Upper lobe of left lung (tissue), 6 donors: ENCODE data around the gene MIA. TPM values are rescaled to one million over a fixed set of nuclear protein-coding genes. Genes with fewer than 3 reads are reported as not detected.
A peak's percentile ranks its signal among the peaks of the same experiment; 100 is the strongest.

Experiments used
- ATAC-seq, 2 donors: fragments of 200-7000 bp; cut with Tn5 transposase; one replicate each; pipeline ENCODE4 v1.9.1; 2022; ENCODE audit warnings: mild to moderate bottlenecking in 2 of 2, moderate library complexity in 2 of 2; ENCODE audit not compliant: low FRiP score in 2 of 2
- DNase-seq, 2 donors: peaks; one replicate each; pipeline ENCODE4 v3.0.0-alpha.2; 2019 to 2020
- H3K27ac ChIP-seq, 4 donors: fragments of 200-600 bp; sonication (generic); one replicate each; pipeline ENCODE4 v1.5.1; 2016 to 2019
- H3K27me3 ChIP-seq, 4 donors: fragments of 200-600 bp; sonication (generic); one replicate each; pipeline ENCODE4 v1.5.1; 2017 to 2019
- H3K36me3 ChIP-seq, 4 donors: fragments of 200-600 bp; sonication (generic); one replicate each; pipeline ENCODE4 v1.5.1; 2016 to 2019
- H3K4me1 ChIP-seq, 4 donors: fragments of 200-600 bp; sonication (generic); one replicate each; pipeline ENCODE4 v1.5.1; 2018 to 2019
- H3K4me3 ChIP-seq, 4 donors: fragments of 200-600 bp; sonication (generic); one replicate each; pipeline ENCODE4 v1.5.1; 2017 to 2019; ENCODE audit warnings: mild to moderate bottlenecking in 2 of 4, moderate library complexity in 1 of 4
- H3K9me3 ChIP-seq, 4 donors: fragments of 200-600 bp; sonication (generic); one replicate each; pipeline ENCODE4 v1.5.1; 2018 to 2019
- EP300 ChIP-seq, 4 donors: sonication (generic); formaldehyde crosslinking; IDR thresholded peaks; one replicate each; pipeline ENCODE4 v1.5.1; 2017; ENCODE audit warnings: antibody characterized with exemption in 4 of 4, control low read depth in 2 of 4
- POLR2A ChIP-seq, 4 donors: fragments of 450-650 bp; IDR thresholded peaks; one replicate each; pipeline ENCODE4 v1.5.1; 2016 to 2017; ENCODE audit warnings: antibody characterized with exemption in 4 of 4, mild to moderate bottlenecking in 2 of 4
- POLR2AphosphoS5 ChIP-seq, 2 donors: sonication (generic); formaldehyde crosslinking; IDR thresholded peaks; one replicate each; pipeline ENCODE4 v1.5.1; 2017; ENCODE audit warnings: antibody characterized with exemption in 2 of 2
- WGBS, 2 donors: methylation state at CpG; one replicate each; pipeline ENCODE4 v1.1.5; 2017 to 2018; 5-methylcytosine and 5-hydroxymethylcytosine counted together
- total RNA-seq, 6 donors: library from RNA; depleted of rRNA in 4 of 6; stranded (reverse); fragments of >200 nt in 4 of 6; gene quantifications; one replicate each; pipeline versions ENCODE4 v1.1.0 to v1.2.1, GENCODE V29; 2016 to 2021
- TF ChIP-seq, protein P1 (sequence below), 6 experiments: fragments of 450-650 bp in 4 of 6; fragments of 200-600 bp in 2 of 6; sonication (generic) in 2 of 6; IDR thresholded peaks; one replicate each; pipeline ENCODE4 v1.5.1; 2016 to 2019; ENCODE audit warnings: antibody characterized with exemption in 6 of 6
- donor health status: DM: no; HTN: no; CAD: no; lungs with moderate emphysema.
- donor health status: DM: no; HTN: yes; CAD: no; lungs with severe emphysema.

The MIA gene
- total RNA-seq, 6 donors from 2014 or later = 1.2 to 5.2 (median 2.1) TPM; not detected in 3

DNA sequence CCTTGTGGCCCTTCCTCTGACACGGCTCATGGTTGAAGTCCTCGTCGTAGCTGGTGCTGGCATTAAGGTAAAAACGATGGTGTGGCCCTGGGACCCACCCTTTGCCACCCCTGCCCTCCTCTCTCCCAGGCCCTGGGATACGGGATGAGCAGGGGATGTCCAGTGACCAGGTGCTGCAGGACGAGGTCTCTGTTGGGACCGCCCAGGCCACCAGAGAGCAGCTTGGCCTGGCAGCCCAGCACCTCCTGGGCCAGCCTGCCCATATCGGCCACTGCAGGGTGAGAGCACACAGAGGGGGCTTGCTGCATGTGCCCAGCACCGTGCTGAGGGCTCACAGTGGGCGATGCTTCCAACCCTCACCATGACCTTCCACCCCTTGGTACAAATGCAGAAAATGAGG lies 31.4 kb upstream of the MIA start:
- H3K4me1 ChIP-seq = peaks cover 12 to 29% (median 22%) of the 10 kb centered on the region in 4 donors
- peak overlapping the region in 3 of 4 donors; percentile 41 to 87 (median 79) for H3K27ac ChIP-seq
- H3K27me3 ChIP-seq = no peaks in the 10 kb centered on the region
- DNase-seq (peak in 1 of 2 donors; percentile 55), ATAC-seq (no peak)
- H3K9me3 ChIP-seq = no peaks in the 10 kb centered on the region
- 92 to 95% methylated on average over 8 to 10 of the region's 10 CpGs for WGBS, 2 donors
- H3K36me3 ChIP-seq = peaks cover 0 to 32% (median 22%) of the 10 kb centered on the region in 4 donors
- TF ChIP-seq POLR2AphosphoS5 (IDR thresholded peaks at IDR 0.05) = no peak
- TF ChIP-seq, protein P1, sequence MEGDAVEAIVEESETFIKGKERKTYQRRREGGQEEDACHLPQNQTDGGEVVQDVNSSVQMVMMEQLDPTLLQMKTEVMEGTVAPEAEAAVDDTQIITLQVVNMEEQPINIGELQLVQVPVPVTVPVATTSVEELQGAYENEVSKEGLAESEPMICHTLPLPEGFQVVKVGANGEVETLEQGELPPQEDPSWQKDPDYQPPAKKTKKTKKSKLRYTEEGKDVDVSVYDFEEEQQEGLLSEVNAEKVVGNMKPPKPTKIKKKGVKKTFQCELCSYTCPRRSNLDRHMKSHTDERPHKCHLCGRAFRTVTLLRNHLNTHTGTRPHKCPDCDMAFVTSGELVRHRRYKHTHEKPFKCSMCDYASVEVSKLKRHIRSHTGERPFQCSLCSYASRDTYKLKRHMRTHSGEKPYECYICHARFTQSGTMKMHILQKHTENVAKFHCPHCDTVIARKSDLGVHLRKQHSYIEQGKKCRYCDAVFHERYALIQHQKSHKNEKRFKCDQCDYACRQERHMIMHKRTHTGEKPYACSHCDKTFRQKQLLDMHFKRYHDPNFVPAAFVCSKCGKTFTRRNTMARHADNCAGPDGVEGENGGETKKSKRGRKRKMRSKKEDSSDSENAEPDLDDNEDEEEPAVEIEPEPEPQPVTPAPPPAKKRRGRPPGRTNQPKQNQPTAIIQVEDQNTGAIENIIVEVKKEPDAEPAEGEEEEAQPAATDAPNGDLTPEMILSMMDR (IDR thresholded peaks at IDR 0.05) = no peak
- no peak for TF ChIP-seq POLR2A (IDR thresholded peaks at IDR 0.05)
- TF ChIP-seq EP300 (IDR thresholded peaks at IDR 0.05) = no peak
- H3K4me3 ChIP-seq = peak overlapping the region in 2 of 4 donors; percentile 22 to 25

DNA sequence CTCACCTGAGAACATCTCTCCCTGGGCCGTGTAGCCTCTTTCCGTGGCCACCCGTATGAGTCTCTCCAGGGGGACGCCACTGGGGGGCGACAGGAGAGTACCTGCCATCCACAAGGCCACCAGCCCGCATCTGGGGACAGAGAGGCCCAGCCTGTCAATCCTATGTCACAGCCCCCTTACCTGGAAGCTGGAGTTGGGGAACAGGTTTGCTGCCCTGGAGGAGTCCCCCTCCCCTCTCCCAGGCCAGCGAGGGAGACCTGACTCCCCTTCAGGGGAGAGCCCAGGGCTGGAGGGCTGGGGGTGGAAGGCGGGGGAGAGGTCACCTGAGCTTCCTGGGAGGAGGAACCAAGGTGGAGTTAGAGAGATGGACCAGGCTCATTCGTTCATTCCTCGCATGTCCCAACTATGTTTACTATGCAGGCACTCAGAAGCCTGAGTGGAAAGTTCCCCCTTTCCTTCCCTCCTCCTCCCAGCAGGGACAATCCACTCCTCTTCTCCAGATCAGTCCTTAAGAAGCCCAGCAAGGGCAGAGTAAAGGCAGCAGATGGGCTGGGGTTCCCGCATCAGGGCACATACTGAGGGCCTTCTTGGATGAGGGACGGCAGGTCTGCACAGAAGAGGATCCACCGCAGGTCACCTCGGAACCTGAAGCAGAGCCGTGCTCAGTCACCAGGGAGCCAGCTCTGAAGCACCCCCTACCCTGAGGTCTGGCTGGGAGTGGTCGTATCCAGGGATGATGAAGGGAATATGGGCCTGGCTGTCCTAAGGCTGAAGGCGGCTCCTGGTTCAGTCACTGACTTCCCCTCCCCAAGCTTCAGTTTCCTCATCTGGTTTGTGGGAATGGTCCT lies 30.5 kb upstream of the MIA start:
- peak in 1 of 4 donors; percentile 70 for TF ChIP-seq POLR2A (IDR thresholded peaks at IDR 0.05)
- TF ChIP-seq, protein P1 (IDR thresholded peaks at IDR 0.05) = peak in 3 of 6 experiments; percentile 31 to 46 (median 44)
- TF ChIP-seq POLR2AphosphoS5 (IDR thresholded peaks at IDR 0.05) = peak in 1 of 2 donors; percentile 61
- peak in 1 of 4 donors; percentile 61 for TF ChIP-seq EP300 (IDR thresholded peaks at IDR 0.05)
- 63 to 69% methylated on average over 11 to 17 of the region's 17 CpGs for WGBS, 2 donors

DNA sequence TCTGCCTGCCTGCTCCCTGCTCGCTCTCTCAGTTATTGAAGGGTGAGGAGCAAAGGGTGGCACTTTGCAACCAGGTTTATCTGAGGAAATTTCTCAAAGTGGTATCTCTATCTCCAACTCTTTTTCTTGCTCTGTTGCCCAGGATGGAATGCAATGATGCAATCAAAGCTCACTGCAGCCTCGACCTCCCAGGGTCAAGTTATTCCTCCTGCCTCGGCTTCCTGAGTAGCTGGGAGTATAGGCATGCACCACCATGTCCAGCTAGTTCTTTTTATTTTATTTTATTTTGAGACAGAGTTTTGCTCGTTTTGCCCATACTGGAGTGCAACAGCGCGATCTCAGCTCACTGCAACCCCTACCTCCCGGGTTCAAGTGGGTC lies 29.9 kb upstream of the MIA start:
- H3K4me3 ChIP-seq = peak overlapping the region in 2 of 4 donors; percentile 9 to 18
- H3K4me1 ChIP-seq = peaks cover 21 to 40% (median 32%) of the 10 kb centered on the region in 4 donors
- H3K27me3 ChIP-seq = no peaks in the 10 kb centered on the region
- 72 to 75% methylated on average over 7 of the region's 7 CpGs for WGBS, 2 donors
- H3K36me3 ChIP-seq = peaks cover 0 to 17% (median 7%) of the 10 kb centered on the region in 4 donors
- H3K9me3 ChIP-seq = no peaks in the 10 kb centered on the region
- H3K27ac ChIP-seq = peak overlapping the region; percentile 41 to 87 (median 75)
- DNase-seq (no peak), ATAC-seq (no peak)
- no peak for TF ChIP-seq EP300 (IDR thresholded peaks at IDR 0.05)
- TF ChIP-seq, protein P1 (IDR thresholded peaks at IDR 0.05) = no peak
- TF ChIP-seq POLR2A (IDR thresholded peaks at IDR 0.05) = no peak
- no peak for TF ChIP-seq POLR2AphosphoS5 (IDR thresholded peaks at IDR 0.05)

More for the DNA sequence above, 30.5 kb upstream of the MIA start:
- peak; percentile 54 to 82 for DNase-seq
- H3K9me3 ChIP-seq = no peaks in the 10 kb centered on the region
- peak; percentile 5 to 77 for ATAC-seq
- H3K36me3 ChIP-seq = peaks cover 0 to 24% (median 13%) of the 10 kb centered on the region in 4 donors
- H3K4me1 ChIP-seq = peaks cover 21 to 37% (median 30%) of the 10 kb centered on the region in 4 donors
- peak overlapping the region in 3 of 4 donors; percentile 18 to 25 (median 22) for H3K4me3 ChIP-seq
- no peaks in the 10 kb centered on the region for H3K27me3 ChIP-seq
- H3K27ac ChIP-seq = peak overlapping the region; percentile 41 to 87 (median 75)

DNA sequence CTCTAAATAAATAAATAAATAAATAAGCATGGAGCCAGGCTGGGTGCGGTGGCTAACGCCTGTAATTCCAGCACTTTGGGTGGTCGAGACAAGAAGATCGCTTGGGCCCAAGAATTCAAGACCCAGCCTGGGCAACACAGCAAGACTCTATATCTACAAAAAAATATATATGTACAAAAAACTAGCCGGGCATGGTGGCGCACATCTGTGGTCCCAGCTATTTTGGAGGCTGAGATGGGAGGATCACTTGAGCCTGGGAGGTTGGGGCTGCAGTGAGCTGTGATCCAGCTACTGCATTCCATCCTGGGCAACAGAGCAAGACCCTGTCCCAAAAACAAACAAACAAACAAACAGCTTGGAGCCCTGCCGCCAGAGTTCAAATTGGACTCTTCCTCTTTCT lies 27.8 kb upstream of the MIA start:
- no peaks in the 10 kb centered on the region for H3K27me3 ChIP-seq
- DNase-seq (no peak), ATAC-seq (no peak)
- peaks cover 0 to 2% (median 1%) of the 10 kb centered on the region in 4 donors for H3K36me3 ChIP-seq
- 97% methylated on average over 7 of the region's 7 CpGs for WGBS, 2 donors
- no peaks in the 10 kb centered on the region for H3K9me3 ChIP-seq
- peaks cover 29 to 52% (median 41%) of the 10 kb centered on the region in 4 donors for H3K4me1 ChIP-seq
- no peak overlapping the region for H3K4me3 ChIP-seq
- peak overlapping the region in 2 of 4 donors; percentile 92 to 94 for H3K27ac ChIP-seq
- TF ChIP-seq POLR2A (IDR thresholded peaks at IDR 0.05) (no peak), POLR2AphosphoS5 (IDR thresholded peaks at IDR 0.05) (no peak), EP300 (IDR thresholded peaks at IDR 0.05) (no peak)
- TF ChIP-seq, protein P1 (IDR thresholded peaks at IDR 0.05) = no peak
